ENCODE measurements around the gene ANKRD13A. TPM values are rescaled to one million over a fixed set of nuclear protein-coding genes. Genes with fewer than 3 reads are reported as not detected.
"Not testable (repeated sequence)": the region's sequence is repeated elsewhere in the genome, so short reads cannot be mapped to it uniquely, and the experiment has no call there.

Gene ANKRD13A
- total RNA-seq, 1 experiment from 2014 or later: 75.0 TPM

- Histone ChIP-seq H3K9me3 (no peaks in the 10 kb centered on the region), H3K4me3 (no peak overlapping the region), H3K36me3 (peaks cover 7% of the 10 kb centered on the region), H3K27me3 (no peaks in the 10 kb centered on the region)
- no peak for DNase-seq
Observed at GRCh38 chr12:109997393-109997792, 1.8 kb upstream of the ANKRD13A start.

DNA sequence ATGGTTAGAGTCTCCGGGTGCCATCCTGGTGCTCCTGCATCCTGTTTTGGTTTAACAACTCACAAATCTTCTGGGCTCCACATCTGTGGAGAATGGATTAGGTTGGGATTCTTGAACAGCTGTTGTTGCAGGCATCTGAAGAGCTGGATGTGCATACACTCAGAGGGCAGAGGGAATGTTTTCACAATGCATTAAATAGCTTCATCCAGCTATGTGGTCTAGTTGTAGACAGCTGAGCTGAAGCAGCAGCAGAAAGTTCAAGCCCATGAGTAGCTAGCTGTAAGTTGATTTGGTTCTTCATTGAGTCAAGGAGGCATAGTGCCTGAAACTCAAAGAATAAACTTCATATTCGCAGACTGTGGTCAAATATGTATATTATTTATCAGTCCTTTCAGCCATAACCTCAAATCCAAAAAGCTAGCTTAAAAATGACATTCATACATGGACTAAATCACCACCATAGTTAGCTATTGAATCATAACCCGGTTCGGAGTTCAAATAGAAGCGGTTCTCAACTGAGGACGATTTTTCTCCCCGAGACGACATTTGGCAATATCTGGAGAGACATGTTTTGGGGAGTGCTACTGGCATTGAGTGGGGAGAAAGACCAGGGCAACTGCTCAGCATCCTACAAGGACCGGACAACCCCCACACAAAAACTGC, 858 bp upstream of the ANKRD13A start:
- H3K4me3 ChIP-seq: peak overlapping the region; percentile 85
- H3K36me3 ChIP-seq: peaks cover 14% of the 10 kb centered on the region
- H3K27me3 ChIP-seq: no peaks in the 10 kb centered on the region
- no peaks in the 10 kb centered on the region for H3K9me3 ChIP-seq
- DNase-seq: no peak

GRCh38 chr12:109999649-109999971, 380 bp downstream of the ANKRD13A start:
- Histone ChIP-seq H3K36me3 (peaks cover 25% of the 10 kb centered on the region), H3K4me3 (peak overlapping the region; percentile 85), H3K27me3 (no peaks in the 10 kb centered on the region), H3K9me3 (no peaks in the 10 kb centered on the region)
- no peak for DNase-seq

- Histone ChIP-seq H3K9me3 (no peaks in the 10 kb centered on the region), H3K36me3 (peaks cover 30% of the 10 kb centered on the region), H3K4me3 (peak overlapping the region; percentile 85), H3K27me3 (no peaks in the 10 kb centered on the region)
- peak; percentile 45 for DNase-seq
Observed at GRCh38 chr12:109999983-110000505, 814 bp downstream of the ANKRD13A start.

GRCh38 chr12:110001596-110001995, 2.4 kb downstream of the ANKRD13A start:
- peak; percentile 62 for DNase-seq
- Histone ChIP-seq H3K4me3 (peak overlapping the region; percentile 85), H3K27me3 (no peaks in the 10 kb centered on the region), H3K9me3 (no peaks in the 10 kb centered on the region), H3K36me3 (peaks cover 39% of the 10 kb centered on the region)

DNA sequence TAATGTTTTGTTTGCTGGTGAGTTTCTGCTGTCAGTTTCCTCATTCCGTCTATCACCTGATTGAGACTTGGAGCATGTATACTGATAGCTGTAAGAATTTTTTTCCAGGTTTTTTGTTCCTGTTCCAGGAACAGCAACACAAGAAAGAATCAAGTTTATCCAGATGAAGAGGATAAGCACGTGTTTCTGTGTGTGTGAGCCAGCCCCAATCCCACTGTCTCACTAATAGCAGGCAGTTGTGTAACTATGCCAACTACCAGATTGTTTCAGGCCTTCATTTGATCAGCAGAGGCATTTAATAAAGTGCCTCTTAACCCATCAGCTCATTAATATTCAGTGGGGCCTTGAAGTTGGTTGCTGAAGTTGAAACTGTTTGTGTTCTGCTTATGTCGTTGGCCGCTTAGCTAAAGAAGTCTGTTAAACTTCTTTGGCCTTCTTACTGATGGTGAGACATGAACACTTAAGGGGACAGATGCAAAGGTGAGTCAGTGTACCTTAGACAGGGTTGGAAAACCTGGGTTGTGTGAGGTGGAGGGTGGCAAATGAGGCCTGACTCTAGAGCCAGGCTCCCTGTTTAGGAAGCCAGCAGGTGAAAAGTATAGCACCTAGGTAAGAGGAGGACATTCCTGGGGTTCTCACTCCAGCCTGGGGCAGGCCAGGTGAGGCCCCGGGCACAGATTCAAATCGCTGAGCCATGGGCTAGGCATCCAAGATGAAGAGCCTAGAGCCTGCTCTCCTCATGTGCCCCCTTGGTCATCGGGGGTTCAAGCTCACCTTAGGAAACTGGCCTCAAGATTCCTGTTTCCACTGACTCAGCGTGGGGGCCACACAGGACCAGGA, 3.7 kb downstream of the ANKRD13A start:
- no peaks in the 10 kb centered on the region for H3K27me3 ChIP-seq
- DNase-seq: no peak
- H3K9me3 ChIP-seq: no peaks in the 10 kb centered on the region
- no peak overlapping the region for H3K4me3 ChIP-seq
- H3K36me3 ChIP-seq: peaks cover 39% of the 10 kb centered on the region

DNA sequence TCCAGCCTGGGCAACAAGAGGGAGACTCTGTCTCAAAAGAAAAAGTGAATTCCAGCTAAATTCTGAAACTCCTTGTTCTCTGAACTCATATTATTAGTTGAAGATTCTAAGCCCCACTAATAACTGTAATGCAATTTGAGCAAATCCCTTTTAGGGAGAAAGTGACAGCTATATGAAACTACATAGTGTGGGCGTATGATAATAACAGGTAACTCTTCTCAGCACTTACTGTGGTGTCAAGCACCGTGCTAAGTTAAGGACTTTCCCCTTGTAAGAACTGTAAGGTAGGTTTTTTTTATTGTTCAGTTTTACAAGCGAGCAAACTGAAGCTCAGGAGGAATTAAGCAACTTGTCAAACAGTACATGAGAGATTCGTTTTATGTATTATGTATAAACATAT, 5.4 kb downstream of the ANKRD13A start:
- Histone ChIP-seq H3K36me3 (peaks cover 42% of the 10 kb centered on the region), H3K9me3 (no peaks in the 10 kb centered on the region), H3K27me3 (no peaks in the 10 kb centered on the region), H3K4me3 (no peak overlapping the region)
- DNase-seq: no peak

DNA sequence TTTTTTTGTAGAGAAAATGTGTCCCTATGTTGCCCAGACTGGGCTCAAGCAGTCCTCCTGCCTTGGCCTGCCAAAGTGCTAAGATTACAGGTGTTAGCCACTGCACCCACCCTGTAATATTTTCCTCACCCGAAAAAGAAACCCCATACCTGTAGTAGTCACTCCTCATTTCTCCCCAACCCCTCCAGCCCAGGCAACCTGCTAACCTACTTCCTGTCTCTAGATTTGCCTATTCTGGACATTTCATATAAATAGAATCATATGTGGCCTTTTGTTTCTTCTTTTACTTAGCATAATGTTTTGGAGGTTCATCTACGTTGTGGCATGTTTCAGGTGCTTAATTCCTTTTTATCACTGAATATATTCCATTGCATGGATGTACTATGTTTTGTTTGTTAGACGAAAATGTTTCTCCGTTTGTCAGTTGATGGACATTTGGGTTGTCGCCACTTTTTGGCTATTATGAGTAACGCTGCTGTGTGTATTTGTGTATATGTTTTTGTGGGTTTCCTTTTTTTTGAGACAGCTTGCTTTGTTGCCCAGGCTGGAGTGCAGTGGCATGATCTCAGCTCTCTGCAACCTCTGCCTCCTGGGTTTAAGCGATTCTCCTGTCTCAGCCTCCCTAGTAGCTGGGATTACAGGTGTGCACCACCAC, 6.2 kb downstream of the ANKRD13A start:
- Histone ChIP-seq H3K9me3 (no peaks in the 10 kb centered on the region), H3K27me3 (no peaks in the 10 kb centered on the region), H3K36me3 (peaks cover 42% of the 10 kb centered on the region), H3K4me3 (no peak overlapping the region)
- no peak for DNase-seq

DNA sequence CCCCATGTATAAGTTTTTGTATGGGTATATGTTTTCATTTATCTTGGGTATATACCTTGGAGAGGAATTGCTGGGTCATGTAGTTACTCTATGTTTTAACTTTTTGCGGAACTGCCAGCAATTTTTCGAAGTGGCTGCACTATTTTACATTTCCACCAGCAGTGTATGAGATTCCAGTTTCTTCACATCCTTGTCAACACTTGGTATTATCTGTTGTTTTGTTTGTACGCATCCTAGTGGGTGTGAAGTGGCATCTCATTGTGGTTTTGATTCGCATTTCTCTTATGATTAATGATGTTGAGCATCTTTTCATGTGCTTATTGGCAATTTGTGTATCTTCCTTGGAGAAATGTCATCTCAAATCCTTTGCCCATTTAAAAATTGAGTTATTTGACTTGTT, 6.9 kb downstream of the ANKRD13A start:
- Histone ChIP-seq H3K9me3 (no peaks in the 10 kb centered on the region), H3K36me3 (peaks cover 42% of the 10 kb centered on the region), H3K27me3 (no peaks in the 10 kb centered on the region), H3K4me3 (no peak overlapping the region)
- no peak for DNase-seq

GRCh38 chr12:110007881-110008280, 8.7 kb downstream of the ANKRD13A start:
- Histone ChIP-seq H3K4me3 (no peak overlapping the region), H3K36me3 (peaks cover 50% of the 10 kb centered on the region), H3K9me3 (no peaks in the 10 kb centered on the region), H3K27me3 (no peaks in the 10 kb centered on the region)
- DNase-seq: no peak

GRCh38 chr12:110008681-110009398, 9.6 kb downstream of the ANKRD13A start:
- DNase-seq, H3K4me3 ChIP-seq, H3K27me3 ChIP-seq, H3K9me3 ChIP-seq: not testable (repeated sequence)
- H3K36me3 ChIP-seq: peaks cover 48% of the 10 kb centered on the region

GRCh38 chr12:110010853-110011723, 11.9 kb downstream of the ANKRD13A start:
- Histone ChIP-seq H3K4me3 (no peak overlapping the region), H3K36me3 (peaks cover 50% of the 10 kb centered on the region)

GRCh38 chr12:110012137-110012536, 12.9 kb downstream of the ANKRD13A start:
- Histone ChIP-seq H3K27me3 (no peaks in the 10 kb centered on the region), H3K9me3 (no peaks in the 10 kb centered on the region), H3K4me3 (no peak overlapping the region), H3K36me3 (peaks cover 58% of the 10 kb centered on the region)
- no peak for DNase-seq

More at GRCh38 chr12:110010853-110011723, 11.9 kb downstream of the ANKRD13A start:
- Histone ChIP-seq H3K27me3 (no peaks in the 10 kb centered on the region), H3K9me3 (no peaks in the 10 kb centered on the region)
- no peak for DNase-seq

GRCh38 chr12:110012659-110013058, 13.4 kb downstream of the ANKRD13A start:
- DNase-seq: no peak
- no peaks in the 10 kb centered on the region for H3K9me3 ChIP-seq
- no peak overlapping the region for H3K4me3 ChIP-seq
- H3K27me3 ChIP-seq: no peaks in the 10 kb centered on the region
- peaks cover 63% of the 10 kb centered on the region for H3K36me3 ChIP-seq

GRCh38 chr12:110015132-110015531, 15.9 kb downstream of the ANKRD13A start:
- DNase-seq: no peak
- H3K9me3 ChIP-seq: no peaks in the 10 kb centered on the region
- no peak overlapping the region for H3K4me3 ChIP-seq
- H3K36me3 ChIP-seq: peaks cover 82% of the 10 kb centered on the region
- no peaks in the 10 kb centered on the region for H3K27me3 ChIP-seq

DNA sequence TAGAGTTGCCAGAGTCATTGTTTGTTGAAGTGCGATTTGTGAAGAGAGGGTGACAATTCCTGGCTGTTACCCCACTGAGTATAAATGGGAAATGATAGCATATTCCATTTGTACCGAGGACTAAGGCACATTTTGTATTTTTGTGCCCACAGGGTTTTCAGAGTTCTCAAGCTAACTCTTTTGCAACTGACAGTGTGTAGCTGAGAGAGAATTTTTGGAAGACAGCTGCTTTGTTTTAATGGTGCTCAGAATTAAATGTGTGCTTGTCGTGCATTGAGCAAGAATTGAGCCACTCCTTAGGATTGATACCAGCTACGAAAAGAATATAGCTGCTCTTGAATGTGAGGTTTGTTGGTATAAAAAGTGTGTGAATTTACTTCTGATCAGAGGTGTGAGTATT, 21.7 kb downstream of the ANKRD13A start:
- no peaks in the 10 kb centered on the region for H3K27me3 ChIP-seq
- H3K4me3 ChIP-seq: no peak overlapping the region
- peaks cover 75% of the 10 kb centered on the region for H3K36me3 ChIP-seq
- H3K9me3 ChIP-seq: no peaks in the 10 kb centered on the region
- no peak for DNase-seq
